Measurements from ENCODE around the gene FAM184B. TPM values are rescaled to one million over a fixed set of nuclear protein-coding genes. Genes with fewer than 3 reads are reported as not detected.
A peak's percentile ranks its signal among the peaks of the same experiment; 100 is the strongest.

Gene FAM184B
- 0.03 TPM in 1 of 2 replicates, not detected in the other for total RNA-seq (ENCODE audit: low replicate concordance)

DNA sequence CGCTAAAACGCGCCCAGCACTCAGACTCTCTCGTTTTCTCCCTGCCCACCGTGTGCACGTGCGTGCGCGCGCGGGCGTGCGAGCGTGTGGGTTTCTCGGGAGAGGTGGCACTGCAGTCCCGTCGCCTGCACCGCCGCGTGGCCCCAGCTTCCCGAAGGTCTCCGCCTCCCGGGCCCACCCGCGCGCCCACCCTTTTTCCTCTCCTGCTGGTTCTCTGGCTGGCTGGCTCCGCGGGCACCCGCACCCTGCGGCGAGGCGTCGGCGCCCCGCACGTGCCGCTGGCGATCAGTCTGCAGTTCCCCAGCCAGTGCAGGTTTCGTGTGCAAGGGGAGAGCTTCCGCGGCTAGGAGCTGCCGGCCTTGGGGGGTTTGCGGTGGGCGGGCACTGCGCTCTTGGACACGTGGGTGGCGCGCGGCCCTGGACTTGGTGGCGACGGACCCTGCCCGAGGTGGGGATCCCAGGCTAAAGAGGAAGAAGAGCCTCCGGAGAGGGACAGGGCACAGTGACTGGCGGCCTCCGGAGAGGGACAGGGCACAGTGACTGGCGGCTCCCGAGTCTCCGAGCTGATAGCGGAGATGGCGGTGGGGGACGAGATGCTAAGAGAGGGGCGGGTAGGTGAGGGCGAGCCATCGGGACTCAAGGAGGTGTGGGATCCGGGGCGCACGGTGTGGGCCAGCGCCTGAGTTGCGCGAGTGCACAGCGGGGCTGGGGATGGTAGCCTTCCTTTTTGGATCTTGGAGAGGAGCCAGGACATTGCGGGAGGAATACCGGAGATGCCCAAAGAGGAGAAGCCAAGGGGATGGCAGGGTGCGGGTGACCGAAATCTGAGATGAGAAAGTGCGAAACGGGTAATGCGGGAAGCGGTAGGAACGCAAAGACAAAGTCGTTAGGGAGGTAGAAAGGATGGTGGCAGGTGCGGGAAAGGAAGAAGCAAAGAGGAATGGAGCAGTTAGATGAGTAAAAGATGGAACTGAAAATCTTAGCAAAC lies at the start of gene FAM184B:
Gene FAM184B (minus strand): TSS at position 322 of the 988 bp plus-strand sequence. CDS start 322 bp downstream, outside the sequence.
- H3K4me3 Mint-ChIP-seq, result peak within 1 kb of the TSS; percentile 82
- DNase-seq (ENCODE audit: low spot score), result peak; percentile 49
- Histone ChIP-seq H3K27me3 (peaks cover 75% of the 10 kb centered on the region), H3F3A (ENCODE audit: low read depth) (peaks cover 7% of the 10 kb centered on the region), H4K20me1 (ENCODE audit: low read depth) (peaks cover 17% of the 10 kb centered on the region), H3K4me2 (peak within 1 kb of the TSS; percentile 86), H3K9me3 (ENCODE audit: low read depth) (no peaks in the 10 kb centered on the region), H3K27ac (no peak within 1 kb of the TSS), H3K4me3 (peak within 1 kb of the TSS; percentile 44), H3K9ac (no peak within 1 kb of the TSS), H2AFZ (replicated peaks) (peak within 1 kb of the TSS; percentile 78), H3K79me2 (ENCODE audit: low read depth) (no peaks in the 10 kb centered on the region), H3K4me1 (peaks cover 28% of the 10 kb centered on the region), H3K36me3 (no peaks in the 10 kb centered on the region)
- peaks cover 2% of the 10 kb centered on the region for H3K36me3 Mint-ChIP-seq
- H3K27ac Mint-ChIP-seq, result no peak within 1 kb of the TSS
- no peak for TF ChIP-seq CTCF (IDR thresholded peaks at IDR 0.05)
- peak; percentile 94 for TF ChIP-seq EZH2 (IDR thresholded peaks at IDR 0.05)
- TF ChIP-seq EZH2phosphoT487 (IDR thresholded peaks at IDR 0.05), result peak; percentile 83
- peaks cover 21% of the 10 kb centered on the region for H3K27me3 Mint-ChIP-seq (ENCODE audit: insufficient read depth, low read depth)
- no peaks in the 10 kb centered on the region for H3K9me3 Mint-ChIP-seq
- H3K4me1 Mint-ChIP-seq, result peaks cover 16% of the 10 kb centered on the region

- no peak overlapping the region for H3K4me3 ChIP-seq
- Mint-ChIP-seq H3K27me3 (ENCODE audit: insufficient read depth, low read depth) (no peaks in the 10 kb centered on the region), H3K36me3 (peaks cover 37% of the 10 kb centered on the region), H3K9me3 (no peaks in the 10 kb centered on the region), H3K4me3 (no peak overlapping the region), H3K4me1 (no peaks in the 10 kb centered on the region), H3K27ac (no peak overlapping the region)
- no peak overlapping the region for H3K27ac ChIP-seq
- H4K20me1 ChIP-seq (ENCODE audit: low read depth), result peaks cover 8% of the 10 kb centered on the region
- H3K4me2 ChIP-seq, result no peak overlapping the region
- no peak for DNase-seq (ENCODE audit: low spot score)
- H3K4me1 ChIP-seq, result no peaks in the 10 kb centered on the region
- peaks cover 61% of the 10 kb centered on the region for H3K36me3 ChIP-seq
- no peak overlapping the region for H2AFZ ChIP-seq (replicated peaks)
- no peak for TF ChIP-seq EZH2phosphoT487 (IDR thresholded peaks at IDR 0.05)
- no peak for TF ChIP-seq CTCF (IDR thresholded peaks at IDR 0.05)
- TF ChIP-seq EZH2 (IDR thresholded peaks at IDR 0.05), result no peak
- no peaks in the 10 kb centered on the region for H3K9me3 ChIP-seq (ENCODE audit: low read depth)
- H3K79me2 ChIP-seq (ENCODE audit: low read depth), result peaks cover 98% of the 10 kb centered on the region
- no peak overlapping the region for H3K9ac ChIP-seq
- no peaks in the 10 kb centered on the region for H3F3A ChIP-seq (ENCODE audit: low read depth)
- no peaks in the 10 kb centered on the region for H3K27me3 ChIP-seq
These were observed 42.6 kb upstream of the FAM184B start for GRCh38 chr4:17823871-17824669.

- Histone ChIP-seq H3K27ac (no peak overlapping the region), H3K9me3 (ENCODE audit: low read depth) (no peaks in the 10 kb centered on the region), H3K4me3 (no peak overlapping the region), H3K9ac (no peak overlapping the region), H2AFZ (replicated peaks) (no peak overlapping the region), H3K4me2 (no peak overlapping the region), H3K4me1 (peaks cover 14% of the 10 kb centered on the region), H4K20me1 (ENCODE audit: low read depth) (peaks cover 35% of the 10 kb centered on the region), H3K27me3 (no peaks in the 10 kb centered on the region), H3F3A (ENCODE audit: low read depth) (no peaks in the 10 kb centered on the region), H3K79me2 (ENCODE audit: low read depth) (peaks cover 99% of the 10 kb centered on the region), H3K36me3 (peaks cover 34% of the 10 kb centered on the region)
- Mint-ChIP-seq H3K4me1 (peaks cover 17% of the 10 kb centered on the region), H3K4me3 (no peak overlapping the region), H3K9me3 (no peaks in the 10 kb centered on the region), H3K27me3 (ENCODE audit: insufficient read depth, low read depth) (no peaks in the 10 kb centered on the region), H3K36me3 (peaks cover 32% of the 10 kb centered on the region), H3K27ac (no peak overlapping the region)
- DNase-seq (ENCODE audit: low spot score), result peak; percentile 45
- TF ChIP-seq EZH2 (IDR thresholded peaks at IDR 0.05), result no peak
- peak; percentile 54 for TF ChIP-seq CTCF (IDR thresholded peaks at IDR 0.05)
These were observed 35.6 kb upstream of the FAM184B start for GRCh38 chr4:17817027-17817426.

Data from neural progenitor cell (in vitro differentiated cells).